RWPE2 (cell line): ENCODE measurements around the gene LRRC74B.
"Not testable (repeated sequence)": the region's sequence is repeated elsewhere in the genome, so short reads cannot be mapped to it uniquely, and the experiment has no call there.

ENCODE experiments used
- ATAC-seq: fragments of 200-7000 bp; cut with Tn5 transposase; 3 replicates; pipeline ENCODE4 v1.9.1; 2021; ENCODE audit warnings: low read depth
- DNase-seq: peaks from one replicate; pipeline ENCODE4 v3.0.0-alpha.2; 2020; ENCODE audit warnings: low spot score
- H3K27ac ChIP-seq: fragments of 450-650 bp; 2 replicates; pipeline ENCODE4 v1.5.1; 2017; ENCODE audit warnings: mild to moderate bottlenecking; ENCODE audit not compliant: poor library complexity, severe bottlenecking
- H3K27me3 ChIP-seq: fragments of 250-450 bp; sonication (Bioruptor Pico); 2 replicates; pipeline ENCODE4 v1.5.1; 2021; ENCODE audit warnings: mild to moderate bottlenecking, moderate library complexity; ENCODE audit not compliant: insufficient read depth, poor library complexity, severe bottlenecking
- H3K36me3 ChIP-seq: fragments of 250-450 bp; sonication (Bioruptor Pico); 2 replicates; pipeline ENCODE4 v1.5.1; 2020; ENCODE audit warnings: low read depth, mild to moderate bottlenecking, moderate library complexity
- H3K4me1 ChIP-seq: fragments of 250-450 bp; sonication (Bioruptor Pico); 2 replicates; pipeline ENCODE4 v1.5.1; 2021; ENCODE audit warnings: mild to moderate bottlenecking, moderate library complexity; ENCODE audit not compliant: insufficient read depth, poor library complexity, severe bottlenecking
- H3K4me3 ChIP-seq: fragments of 250-450 bp; sonication (Bioruptor Pico); 2 replicates; pipeline ENCODE4 v1.5.1; 2021; ENCODE audit warnings: mild to moderate bottlenecking, moderate library complexity; ENCODE audit not compliant: severe bottlenecking
- H3K9me3 ChIP-seq: fragments of 250-450 bp; sonication (Bioruptor Pico); 2 replicates; pipeline ENCODE4 v1.5.1; 2021; ENCODE audit warnings: mild to moderate bottlenecking, moderate library complexity; ENCODE audit not compliant: severe bottlenecking
- TF ChIP-seq, protein P1 (sequence below): fragments of 450-650 bp; IDR thresholded peaks from one replicate; pipeline ENCODE4 v1.5.1; 2017; ENCODE audit warnings: mild to moderate bottlenecking, moderate library complexity; ENCODE audit not compliant: poor library complexity, severe bottlenecking

LRRC74B gene

GRCh38 chr22:21067901-21068680 lies 22.3 kb downstream of the LRRC74B start:
- no peak for ATAC-seq
- TF ChIP-seq, protein P1, sequence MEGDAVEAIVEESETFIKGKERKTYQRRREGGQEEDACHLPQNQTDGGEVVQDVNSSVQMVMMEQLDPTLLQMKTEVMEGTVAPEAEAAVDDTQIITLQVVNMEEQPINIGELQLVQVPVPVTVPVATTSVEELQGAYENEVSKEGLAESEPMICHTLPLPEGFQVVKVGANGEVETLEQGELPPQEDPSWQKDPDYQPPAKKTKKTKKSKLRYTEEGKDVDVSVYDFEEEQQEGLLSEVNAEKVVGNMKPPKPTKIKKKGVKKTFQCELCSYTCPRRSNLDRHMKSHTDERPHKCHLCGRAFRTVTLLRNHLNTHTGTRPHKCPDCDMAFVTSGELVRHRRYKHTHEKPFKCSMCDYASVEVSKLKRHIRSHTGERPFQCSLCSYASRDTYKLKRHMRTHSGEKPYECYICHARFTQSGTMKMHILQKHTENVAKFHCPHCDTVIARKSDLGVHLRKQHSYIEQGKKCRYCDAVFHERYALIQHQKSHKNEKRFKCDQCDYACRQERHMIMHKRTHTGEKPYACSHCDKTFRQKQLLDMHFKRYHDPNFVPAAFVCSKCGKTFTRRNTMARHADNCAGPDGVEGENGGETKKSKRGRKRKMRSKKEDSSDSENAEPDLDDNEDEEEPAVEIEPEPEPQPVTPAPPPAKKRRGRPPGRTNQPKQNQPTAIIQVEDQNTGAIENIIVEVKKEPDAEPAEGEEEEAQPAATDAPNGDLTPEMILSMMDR, result no peak
- Histone ChIP-seq H3K4me1 (no peaks in the 10 kb centered on the region), H3K4me3 (no peak overlapping the region), H3K36me3 (no peaks in the 10 kb centered on the region), H3K27me3 (no peaks in the 10 kb centered on the region), H3K27ac (no peak overlapping the region), H3K9me3 (no peaks in the 10 kb centered on the region)
- DNase-seq, result no peak

- Histone ChIP-seq H3K9me3 (no peaks in the 10 kb centered on the region), H3K27me3 (no peaks in the 10 kb centered on the region), H3K27ac (no peak overlapping the region), H3K4me1 (no peaks in the 10 kb centered on the region), H3K36me3 (no peaks in the 10 kb centered on the region), H3K4me3 (no peak overlapping the region)
- TF ChIP-seq, protein P1, result no peak
- no peak for ATAC-seq
- DNase-seq, result no peak
Measured at GRCh38 chr22:21068681-21069276, 23.0 kb downstream of the LRRC74B start.

DNA sequence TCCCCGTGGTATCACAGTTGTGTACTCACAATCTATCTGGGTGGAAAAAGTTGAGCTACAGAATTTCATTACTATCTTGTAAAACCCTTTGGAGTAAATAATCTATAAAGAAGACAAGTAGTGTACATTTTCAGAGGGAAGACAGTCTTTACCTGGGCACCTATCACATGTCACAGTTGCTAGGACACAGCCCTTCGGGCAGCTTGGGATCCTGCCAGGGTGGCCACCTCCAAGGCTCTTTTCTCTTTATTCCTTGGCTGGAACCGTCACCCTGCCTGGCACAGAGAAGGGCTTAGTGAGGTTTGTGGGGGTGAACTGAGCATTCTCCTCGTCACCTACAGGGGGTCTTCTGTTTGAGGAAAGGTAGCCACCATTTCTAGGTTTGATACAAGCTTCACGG lies 23.6 kb downstream of the LRRC74B start:
- no peaks in the 10 kb centered on the region for H3K36me3 ChIP-seq
- ATAC-seq (no peak), DNase-seq (no peak)
- H3K27me3 ChIP-seq, result no peaks in the 10 kb centered on the region
- H3K27ac ChIP-seq, result no peak overlapping the region
- H3K4me3 ChIP-seq, result no peak overlapping the region
- no peaks in the 10 kb centered on the region for H3K9me3 ChIP-seq
- H3K4me1 ChIP-seq, result no peaks in the 10 kb centered on the region
- TF ChIP-seq, protein P1, result no peak

- ATAC-seq (no peak), DNase-seq (no peak)
- TF ChIP-seq, protein P1, result no peak
- Histone ChIP-seq H3K9me3 (no peaks in the 10 kb centered on the region), H3K4me1 (no peaks in the 10 kb centered on the region), H3K4me3 (no peak overlapping the region), H3K27me3 (no peaks in the 10 kb centered on the region), H3K27ac (no peak overlapping the region), H3K36me3 (no peaks in the 10 kb centered on the region)
Measured at GRCh38 chr22:21070690-21071615, 25.2 kb downstream of the LRRC74B start.

DNA sequence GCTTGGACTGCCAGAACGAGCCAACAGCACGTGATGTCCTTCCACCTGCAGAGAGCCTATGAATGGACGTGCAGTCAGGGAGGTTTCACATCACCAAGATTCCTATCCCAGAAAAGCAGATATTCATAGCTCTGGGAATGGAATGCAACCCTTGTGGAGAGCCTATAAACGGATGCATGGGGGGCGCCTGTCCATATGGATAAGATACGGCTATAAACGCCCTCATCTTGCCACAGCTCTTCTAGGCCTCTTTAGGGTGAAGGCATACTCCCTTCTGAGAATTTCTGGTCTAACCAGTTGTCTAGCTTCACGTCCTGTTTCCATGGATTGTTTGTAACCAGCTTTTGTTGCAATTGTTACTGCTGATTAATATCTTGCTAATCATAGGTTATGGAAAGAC lies 26.1 kb downstream of the LRRC74B start:
- not testable (repeated sequence) for ATAC-seq, H3K9me3 ChIP-seq, H3K4me3 ChIP-seq, H3K36me3 ChIP-seq, H3K27ac ChIP-seq, H3K4me1 ChIP-seq, DNase-seq, H3K27me3 ChIP-seq
